Activated T-cell treated with anti-CD3 and anti-CD28 coated beads, Interleukin-2, amount 50 U/mL, for 72 hours (primary cell): Measurements from ENCODE around the gene MCRIP1. TPM values are rescaled to one million over a fixed set of nuclear protein-coding genes. Genes with fewer than 3 reads are reported as not detected.
A peak's percentile ranks its signal among the peaks of the same experiment; 100 is the strongest.

ENCODE experiments used
- ATAC-seq, 2 donors: fragments of 150-1000 bp; cut with Tn5 transposase; replicated peaks in 1 of 2; 2 replicates each; pipeline ENCODE4 v1.10.0; 2021; ENCODE audit warnings: moderate library complexity in 2 of 2, mild to moderate bottlenecking in 1 of 2
- DNase-seq, 2 donors: peaks; one replicate each; pipeline ENCODE4 v3.0.0; 2021 to 2022; ENCODE audit warnings: mixed read lengths in 1 of 2
- H3K27ac Mint-ChIP-seq: one replicate; pipeline ENCODE4 v1.8.0; 2022; ENCODE audit warnings: mild to moderate bottlenecking, moderate library complexity, mixed read lengths
- H3K27me3 Mint-ChIP-seq: one replicate; pipeline ENCODE4 v1.8.0; 2022; ENCODE audit warnings: low read depth, mixed read lengths
- H3K36me3 Mint-ChIP-seq, 2 donors: one replicate each; pipeline ENCODE4 v1.8.0; 2022; ENCODE audit warnings: mixed read lengths in 2 of 2, mild to moderate bottlenecking in 1 of 2; ENCODE audit not compliant: insufficient read depth in 2 of 2
- H3K4me1 Mint-ChIP-seq: one replicate; pipeline ENCODE4 v1.8.0; 2022; ENCODE audit warnings: low read depth, mixed read lengths
- H3K4me3 Mint-ChIP-seq, 2 donors: one replicate each; pipeline ENCODE4 v1.8.0; 2022; ENCODE audit warnings: mild to moderate bottlenecking in 2 of 2, mixed read lengths in 2 of 2, moderate library complexity in 2 of 2
- H3K9me3 Mint-ChIP-seq, 2 donors: one replicate each; pipeline ENCODE4 v1.8.0; 2022; ENCODE audit warnings: mixed read lengths in 2 of 2
- total RNA-seq, 2 donors: library from RNA; stranded (reverse); gene quantifications; one replicate each; pipeline ENCODE4 v1.2.3, GENCODE V29; 2022

MCRIP1 gene
- 10 to 100 TPM; 61.9 to 77.2 TPM for total RNA-seq

GRCh38 chr17:81833160-81833920 is at the start of gene MCRIP1:
TSS of gene MCRIP1 (minus strand) at chr17:81833291. CDS start at chr17:81824506, 8,785 bp downstream.
- H3K27ac Mint-ChIP-seq = peak within 1 kb of the TSS; percentile 96
- peaks cover 0 to 6% of the 10 kb centered on the region in 2 donors for H3K36me3 Mint-ChIP-seq
- peak within 1 kb of the TSS; percentile 97 to 98 for H3K4me3 Mint-ChIP-seq
- ATAC-seq (peak; percentile 82 to 85), DNase-seq (peak; percentile 98 to 99)
- H3K9me3 Mint-ChIP-seq = no peaks in the 10 kb centered on the region
- H3K4me1 Mint-ChIP-seq = peaks cover 37% of the 10 kb centered on the region
- H3K27me3 Mint-ChIP-seq = no peaks in the 10 kb centered on the region

GRCh38 chr17:81879121-81879520 is 46.0 kb upstream of the MCRIP1 start:
- Mint-ChIP-seq H3K36me3 (peaks cover 5 to 32% of the 10 kb centered on the region in 2 donors), H3K9me3 (no peaks in the 10 kb centered on the region), H3K4me1 (peaks cover 8% of the 10 kb centered on the region), H3K4me3 (no peak overlapping the region), H3K27me3 (no peaks in the 10 kb centered on the region), H3K27ac (no peak overlapping the region)
- ATAC-seq (no peak), DNase-seq (no peak)

GRCh38 chr17:81878294-81878693 is 45.2 kb upstream of the MCRIP1 start:
- Mint-ChIP-seq H3K4me1 (peaks cover 17% of the 10 kb centered on the region), H3K27ac (no peak overlapping the region), H3K4me3 (no peak overlapping the region)

GRCh38 chr17:81877569-81877968 is 44.5 kb upstream of the MCRIP1 start:
- Mint-ChIP-seq H3K27me3 (no peaks in the 10 kb centered on the region), H3K36me3 (peaks cover 5 to 27% of the 10 kb centered on the region in 2 donors), H3K27ac (no peak overlapping the region), H3K4me3 (no peak overlapping the region), H3K4me1 (peaks cover 24% of the 10 kb centered on the region), H3K9me3 (no peaks in the 10 kb centered on the region)
- DNase-seq (no peak), ATAC-seq (no peak)

More at GRCh38 chr17:81878294-81878693, 45.2 kb upstream of the MCRIP1 start:
- Mint-ChIP-seq H3K36me3 (peaks cover 5 to 28% of the 10 kb centered on the region in 2 donors), H3K27me3 (no peaks in the 10 kb centered on the region), H3K9me3 (no peaks in the 10 kb centered on the region)
- DNase-seq (no peak), ATAC-seq (no peak)

- Mint-ChIP-seq H3K27me3 (no peaks in the 10 kb centered on the region), H3K4me3 (peak overlapping the region; percentile 89 to 90), H3K9me3 (no peaks in the 10 kb centered on the region), H3K4me1 (peaks cover 54% of the 10 kb centered on the region), H3K36me3 (peaks cover 5 to 7% of the 10 kb centered on the region in 2 donors), H3K27ac (peak overlapping the region; percentile 98)
- DNase-seq (peak; percentile 97 to 99), ATAC-seq (peak in 1 of 2 donors; percentile 3)
These were observed 38.5 kb upstream of the MCRIP1 start for GRCh38 chr17:81871387-81872230.

- H3K4me1 Mint-ChIP-seq = peaks cover 54% of the 10 kb centered on the region
- ATAC-seq = peak; percentile 74 to 78
- no peaks in the 10 kb centered on the region for H3K27me3 Mint-ChIP-seq
- H3K36me3 Mint-ChIP-seq = peaks cover 5 to 7% of the 10 kb centered on the region in 2 donors
- peak within 1 kb of the TSS; percentile 94 for H3K4me3 Mint-ChIP-seq
- H3K27ac Mint-ChIP-seq = peak within 1 kb of the TSS; percentile 98
- no peaks in the 10 kb centered on the region for H3K9me3 Mint-ChIP-seq
- peak in 1 of 2 donors; percentile 22 for DNase-seq
These were observed 37.9 kb upstream of the MCRIP1 start, which contains the start of gene ARHGDIA for GRCh38 chr17:81870981-81871386. TSS of gene ARHGDIA (minus strand) at chr17:81871337. CDS start at chr17:81869930, 1,407 bp downstream.

- peak overlapping the region; percentile 85 for H3K27ac Mint-ChIP-seq
- peak overlapping the region; percentile 94 for H3K4me3 Mint-ChIP-seq
These were observed 37.3 kb upstream of the MCRIP1 start for GRCh38 chr17:81870131-81870980.

GRCh38 chr17:81869221-81870130 is 36.4 kb upstream of the MCRIP1 start:
- ATAC-seq (peak in 1 of 2 donors; percentile 16), DNase-seq (peak; percentile 53 to 72)
- H3K27ac Mint-ChIP-seq = peak overlapping the region; percentile 85
- no peaks in the 10 kb centered on the region for H3K9me3 Mint-ChIP-seq
- no peaks in the 10 kb centered on the region for H3K27me3 Mint-ChIP-seq
- peaks cover 55% of the 10 kb centered on the region for H3K4me1 Mint-ChIP-seq
- peak overlapping the region; percentile 94 for H3K4me3 Mint-ChIP-seq
- H3K36me3 Mint-ChIP-seq = peaks cover 5 to 7% of the 10 kb centered on the region in 2 donors

More at GRCh38 chr17:81870131-81870980, 37.3 kb upstream of the MCRIP1 start:
- H3K36me3 Mint-ChIP-seq = peaks cover 5 to 7% of the 10 kb centered on the region in 2 donors
- no peaks in the 10 kb centered on the region for H3K9me3 Mint-ChIP-seq
- DNase-seq (peak; percentile 55 to 62), ATAC-seq (peak; percentile 37 to 52)
- H3K27me3 Mint-ChIP-seq = no peaks in the 10 kb centered on the region
- peaks cover 59% of the 10 kb centered on the region for H3K4me1 Mint-ChIP-seq

GRCh38 chr17:81868674-81869220 is 35.7 kb upstream of the MCRIP1 start:
- Mint-ChIP-seq H3K4me3 (peak overlapping the region; percentile 94), H3K9me3 (no peaks in the 10 kb centered on the region), H3K27ac (no peak overlapping the region), H3K36me3 (peaks cover 5 to 7% of the 10 kb centered on the region in 2 donors), H3K27me3 (no peaks in the 10 kb centered on the region), H3K4me1 (peaks cover 53% of the 10 kb centered on the region)
- DNase-seq = peak in 1 of 2 donors; percentile 11
- no peak for ATAC-seq

- DNase-seq (no peak), ATAC-seq (no peak)
- peaks cover 53% of the 10 kb centered on the region for H3K4me1 Mint-ChIP-seq
- H3K9me3 Mint-ChIP-seq = no peaks in the 10 kb centered on the region
- H3K27me3 Mint-ChIP-seq = no peaks in the 10 kb centered on the region
- peak overlapping the region; percentile 45 to 63 for H3K4me3 Mint-ChIP-seq
- no peak overlapping the region for H3K27ac Mint-ChIP-seq
- peaks cover 8 to 12% of the 10 kb centered on the region in 2 donors for H3K36me3 Mint-ChIP-seq
These were observed 35.0 kb upstream of the MCRIP1 start for GRCh38 chr17:81867991-81868673.
